Esophagus squamous epithelium (tissue), 4 donors: Measurements from ENCODE around the gene DMRT1.

Experiments used
- CTCF ChIP-seq, 6 experiments: fragments of 450-650 bp in 4 of 6; fragments of 200-600 bp in 2 of 6; sonication (generic) in 2 of 6; IDR thresholded peaks; one replicate each; pipeline ENCODE4 v1.5.1; 2016 to 2019; ENCODE audit warnings: antibody characterized with exemption in 6 of 6, mild to moderate bottlenecking in 4 of 6, moderate library complexity in 4 of 6
- POLR2A ChIP-seq, 4 donors: fragments of 450-650 bp; IDR thresholded peaks; one replicate each; pipeline ENCODE4 v1.6.1; 2017; ENCODE audit warnings: antibody characterized with exemption in 4 of 4, mild to moderate bottlenecking in 4 of 4, moderate library complexity in 3 of 4

DNA sequence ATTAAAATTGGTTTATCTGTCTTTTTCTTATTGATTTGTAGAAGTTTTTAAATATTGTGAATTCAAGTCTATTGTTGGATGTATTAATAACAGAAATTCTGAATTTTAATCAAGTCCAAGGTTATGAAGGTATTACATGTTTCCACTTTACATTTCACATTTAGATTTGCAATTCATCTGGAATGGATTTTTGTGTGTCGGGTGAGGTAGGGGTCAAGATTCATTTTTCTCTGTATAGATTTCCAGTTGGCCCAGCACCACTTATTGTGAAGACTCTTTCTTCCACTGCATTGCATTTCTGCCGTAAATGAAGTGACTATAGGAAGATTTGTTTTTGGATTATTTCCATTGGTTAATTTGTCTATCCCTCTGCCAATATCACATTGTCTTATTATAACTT, 173.1 kb downstream of the DMRT1 start:
- TF ChIP-seq CTCF (IDR thresholded peaks at IDR 0.05), result no peak
- TF ChIP-seq POLR2A (IDR thresholded peaks at IDR 0.05), result no peak
